Stimulated activated naive CD8-positive, alpha-beta T cell treated with anti-CD3 and anti-CD28 coated beads, Interleukin-15, Interleukin-2, amounts not matched to agents 100 ng/mL and 50 ng/mL, for 24 hours (primary cell): ENCODE data around the gene LRMDA.
"Not testable (repeated sequence)": the region's sequence is repeated elsewhere in the genome, so short reads cannot be mapped to it uniquely, and the experiment has no call there.

Experiments used
- H3K27ac Mint-ChIP-seq: one replicate; pipeline ENCODE4 v1.8.0; 2021; ENCODE audit warnings: mild to moderate bottlenecking, mixed read lengths
- H3K27me3 Mint-ChIP-seq: one replicate; pipeline ENCODE4 v1.8.0; 2021; ENCODE audit warnings: mixed read lengths
- H3K36me3 Mint-ChIP-seq: one replicate; pipeline ENCODE4 v1.8.0; 2021; ENCODE audit warnings: low read depth, mixed read lengths
- H3K4me1 Mint-ChIP-seq: one replicate; pipeline ENCODE4 v1.8.0; 2021; ENCODE audit warnings: low read depth, mixed read lengths
- H3K4me3 Mint-ChIP-seq: one replicate; pipeline ENCODE4 v1.8.0; 2021; ENCODE audit warnings: mild to moderate bottlenecking, mixed read lengths
- H3K9me3 Mint-ChIP-seq: one replicate; pipeline ENCODE4 v1.8.0; 2021; ENCODE audit warnings: mixed read lengths

The LRMDA gene

DNA sequence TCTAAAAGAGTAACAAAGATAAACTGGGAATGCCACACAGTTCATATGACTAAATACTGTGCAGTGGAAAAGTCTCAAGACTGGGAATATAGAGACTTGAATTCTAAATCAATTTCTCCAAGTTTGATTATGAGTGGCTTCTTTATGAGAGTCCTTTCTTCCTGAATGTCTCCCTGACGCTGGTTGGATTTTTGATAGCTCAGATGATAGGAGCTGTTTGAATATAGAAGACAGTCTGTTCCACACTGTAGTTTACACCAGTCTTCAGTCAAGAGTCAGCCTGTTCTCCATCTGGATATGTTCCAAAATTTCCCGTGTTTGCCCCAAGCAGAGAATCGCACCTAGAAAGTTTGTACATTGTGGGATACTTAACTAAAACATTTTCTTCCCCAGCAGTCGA lies 173.7 kb downstream of the LRMDA start:
- Mint-ChIP-seq H3K36me3 (no peaks in the 10 kb centered on the region), H3K27me3 (peaks cover 9% of the 10 kb centered on the region), H3K27ac (no peak overlapping the region), H3K4me3 (no peak overlapping the region), H3K4me1 (no peaks in the 10 kb centered on the region), H3K9me3 (no peaks in the 10 kb centered on the region)

DNA sequence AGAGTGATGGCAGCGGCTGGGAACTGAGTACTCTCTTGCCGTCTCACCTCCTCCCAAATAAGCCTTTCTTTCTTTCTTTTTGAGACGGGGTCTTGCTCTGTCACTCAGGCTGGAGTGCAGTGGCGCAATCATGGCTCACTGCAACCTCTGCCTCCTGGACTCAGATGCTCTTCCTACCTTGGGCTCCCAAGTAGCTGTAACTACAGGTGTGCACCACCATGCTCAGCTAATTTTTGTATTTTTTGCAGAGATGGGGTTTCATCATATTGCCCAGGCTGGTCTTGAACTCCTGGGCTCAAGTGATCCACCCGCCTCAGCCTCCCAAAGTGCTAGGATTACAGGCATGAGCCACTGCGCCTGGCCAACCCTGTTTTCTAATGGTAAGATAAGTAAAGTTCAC lies 174.4 kb downstream of the LRMDA start:
- not testable (repeated sequence) for H3K27ac Mint-ChIP-seq, H3K9me3 Mint-ChIP-seq, H3K36me3 Mint-ChIP-seq, H3K4me1 Mint-ChIP-seq, H3K27me3 Mint-ChIP-seq, H3K4me3 Mint-ChIP-seq

DNA sequence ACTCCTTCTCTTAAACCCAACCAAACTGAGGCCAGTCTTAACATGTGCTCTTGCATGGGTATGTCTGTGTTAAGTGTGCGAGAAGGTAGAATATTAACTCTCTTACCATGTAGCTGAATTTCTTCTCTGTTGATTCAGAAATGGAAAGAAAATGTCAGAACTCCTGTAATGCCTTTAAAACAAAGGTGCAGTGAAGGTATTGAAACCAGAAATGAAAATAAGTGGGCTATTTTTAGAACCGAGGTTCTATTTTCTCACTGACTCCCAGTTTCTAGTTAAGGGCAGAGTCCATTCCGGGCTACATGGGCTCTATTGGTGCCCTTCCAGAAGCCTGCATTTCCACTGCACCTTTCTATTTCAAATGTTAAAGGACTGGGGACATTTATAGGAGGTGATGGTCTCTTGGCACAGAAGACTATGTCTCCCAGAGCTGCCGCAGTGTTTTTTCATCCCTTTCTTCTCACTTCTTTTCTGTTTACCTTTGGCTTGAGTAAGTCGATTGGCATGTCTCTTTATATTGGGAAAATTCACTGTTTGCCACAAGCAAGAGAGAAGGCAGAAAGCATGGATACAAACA lies 174.9 kb downstream of the LRMDA start:
- H3K27ac Mint-ChIP-seq: no peak overlapping the region
- H3K9me3 Mint-ChIP-seq: no peaks in the 10 kb centered on the region
- H3K27me3 Mint-ChIP-seq: peaks cover 8% of the 10 kb centered on the region
- no peaks in the 10 kb centered on the region for H3K4me1 Mint-ChIP-seq
- H3K4me3 Mint-ChIP-seq: no peak overlapping the region
- no peaks in the 10 kb centered on the region for H3K36me3 Mint-ChIP-seq

DNA sequence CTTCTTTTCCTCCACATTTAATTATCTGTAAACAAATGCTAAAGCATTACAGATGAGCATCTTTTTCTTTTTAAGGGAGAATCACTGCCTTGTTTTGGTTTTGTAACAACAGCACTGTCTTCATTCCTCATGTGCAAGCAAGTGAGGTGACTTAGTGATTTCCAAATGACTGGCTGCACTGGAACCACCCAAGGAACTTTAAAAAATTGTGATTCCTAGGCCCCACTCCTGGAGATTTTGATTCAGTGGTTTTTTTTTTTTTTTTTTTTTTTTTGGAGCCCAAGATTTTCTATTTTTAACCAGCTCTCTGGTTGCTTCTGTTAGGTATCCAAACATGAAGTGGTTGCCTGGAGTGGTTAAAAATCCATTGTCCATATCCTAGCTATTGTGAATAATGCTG lies 176.2 kb downstream of the LRMDA start:
- H3K4me3 Mint-ChIP-seq: no peak overlapping the region
- no peaks in the 10 kb centered on the region for H3K36me3 Mint-ChIP-seq
- H3K27ac Mint-ChIP-seq: no peak overlapping the region
- H3K4me1 Mint-ChIP-seq: no peaks in the 10 kb centered on the region
- peaks cover 8% of the 10 kb centered on the region for H3K27me3 Mint-ChIP-seq
- no peaks in the 10 kb centered on the region for H3K9me3 Mint-ChIP-seq

DNA sequence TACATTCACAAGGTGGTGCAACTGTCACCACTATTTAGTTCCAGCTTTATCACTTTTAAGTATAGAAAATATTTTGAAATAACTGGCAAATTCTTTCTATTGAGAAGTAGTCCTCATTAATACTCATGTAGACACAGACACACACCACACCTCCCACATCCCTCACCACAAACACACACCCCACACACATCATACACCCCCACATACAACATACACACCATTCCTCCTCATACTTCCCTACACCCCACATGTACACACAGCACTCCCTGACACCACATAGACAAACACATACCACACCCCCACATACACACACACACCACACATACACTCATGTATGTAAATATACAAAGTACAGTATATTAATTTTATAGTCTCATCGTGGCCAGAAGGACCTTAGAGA lies 178.8 kb downstream of the LRMDA start:
- Mint-ChIP-seq H3K36me3 (no peaks in the 10 kb centered on the region), H3K4me1 (no peaks in the 10 kb centered on the region), H3K27ac (no peak overlapping the region), H3K4me3 (no peak overlapping the region), H3K27me3 (peaks cover 14% of the 10 kb centered on the region), H3K9me3 (no peaks in the 10 kb centered on the region)

DNA sequence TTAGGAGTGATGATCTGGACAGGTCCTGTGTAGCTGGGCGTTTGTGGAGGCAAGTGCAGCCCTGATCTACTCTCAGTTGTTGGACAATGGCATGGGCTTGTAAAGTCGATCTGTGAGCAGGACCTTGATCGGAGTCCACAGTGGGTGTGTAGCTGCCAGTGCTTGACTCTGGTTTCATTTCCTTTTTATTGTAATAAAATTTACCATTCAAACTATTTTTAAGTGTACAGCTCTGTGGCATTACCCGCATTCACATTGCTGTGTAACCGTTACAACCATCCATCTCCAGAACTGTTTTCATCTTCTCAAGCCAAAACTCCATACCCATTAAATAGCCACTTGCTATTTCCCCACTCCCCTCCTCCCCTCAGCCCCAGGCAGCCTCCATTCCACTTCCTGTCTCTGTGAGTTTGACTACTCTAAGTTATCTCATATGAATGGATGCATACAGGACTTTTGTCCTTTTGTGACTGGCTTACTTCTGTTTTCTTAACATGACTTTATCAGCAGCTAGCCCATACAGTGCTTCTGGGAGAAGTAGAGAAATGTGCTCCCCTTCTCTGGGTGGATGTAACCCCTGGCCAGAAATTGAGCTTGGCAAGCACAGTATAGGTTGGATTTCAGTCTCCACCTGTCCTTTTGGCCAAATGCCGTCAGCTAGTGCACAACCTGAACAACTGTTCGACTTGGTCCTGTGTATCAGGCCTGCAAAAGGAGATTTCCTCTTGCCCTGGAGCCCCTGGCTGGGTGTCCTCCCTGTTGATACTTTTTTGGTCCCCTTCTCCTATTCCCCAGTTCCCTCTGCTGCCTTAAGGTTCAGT lies 180.0 kb downstream of the LRMDA start:
- Mint-ChIP-seq H3K9me3 (no peaks in the 10 kb centered on the region), H3K4me3 (no peak overlapping the region), H3K4me1 (no peaks in the 10 kb centered on the region), H3K27me3 (peaks cover 14% of the 10 kb centered on the region), H3K36me3 (no peaks in the 10 kb centered on the region), H3K27ac (no peak overlapping the region)

DNA sequence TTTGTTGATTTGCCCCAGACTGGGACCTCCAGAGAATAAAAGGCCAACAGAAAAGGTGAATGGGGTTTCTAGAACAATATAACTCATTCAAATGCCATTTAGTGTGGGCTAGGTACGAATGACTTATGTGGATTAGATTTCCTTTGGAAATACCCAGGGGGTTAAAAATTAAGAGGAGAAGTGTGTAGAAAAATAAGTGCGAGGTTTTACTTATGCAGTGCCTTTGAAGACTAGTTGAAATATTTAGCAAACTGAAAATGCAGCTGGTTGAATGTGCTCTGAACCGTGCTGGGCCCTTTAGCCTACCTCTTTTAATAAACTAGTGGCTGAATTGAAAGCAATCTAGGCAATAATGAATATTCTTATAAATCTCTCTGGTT lies 180.6 kb downstream of the LRMDA start:
- H3K36me3 Mint-ChIP-seq: no peaks in the 10 kb centered on the region
- H3K27ac Mint-ChIP-seq: no peak overlapping the region
- peaks cover 14% of the 10 kb centered on the region for H3K27me3 Mint-ChIP-seq
- H3K4me3 Mint-ChIP-seq: no peak overlapping the region
- no peaks in the 10 kb centered on the region for H3K4me1 Mint-ChIP-seq
- H3K9me3 Mint-ChIP-seq: no peaks in the 10 kb centered on the region

DNA sequence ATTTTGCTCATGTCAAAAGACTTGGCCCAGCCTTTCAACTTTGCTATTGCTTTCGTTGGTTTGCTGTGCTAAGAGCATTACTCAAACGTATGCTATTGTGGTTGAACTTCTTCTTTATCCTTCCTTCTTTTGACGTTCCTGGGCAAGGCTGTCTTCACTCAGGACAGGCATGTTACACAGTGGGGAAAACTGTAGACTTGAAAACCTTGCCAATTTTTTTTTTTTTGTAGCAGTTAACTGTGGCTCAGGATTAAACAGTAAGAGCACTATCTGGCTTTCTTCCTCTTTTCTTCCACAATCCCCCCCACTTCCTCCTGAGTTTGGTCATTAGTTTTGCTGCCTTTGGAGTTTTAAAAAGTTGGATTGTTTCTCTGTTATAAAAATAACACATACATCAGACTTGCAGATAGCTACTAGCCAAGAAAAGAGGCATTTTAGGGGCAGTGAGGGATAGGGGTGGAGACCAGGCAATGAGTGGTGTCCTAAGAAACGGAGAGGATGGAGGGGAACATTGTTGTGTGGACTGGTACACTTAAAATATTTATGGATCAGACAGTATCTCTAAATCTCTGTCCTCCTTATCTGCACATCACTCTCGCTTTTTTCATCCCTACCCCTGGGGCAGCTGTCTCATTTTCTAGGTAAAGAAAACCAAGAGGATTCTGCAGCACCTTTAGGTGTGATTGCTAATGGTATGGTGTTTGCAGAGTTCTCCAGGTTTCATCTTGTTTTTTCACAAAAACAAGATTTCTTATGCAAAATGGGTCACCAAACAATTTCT lies 181.7 kb downstream of the LRMDA start:
- peaks cover 14% of the 10 kb centered on the region for H3K27me3 Mint-ChIP-seq
- no peak overlapping the region for H3K4me3 Mint-ChIP-seq
- H3K4me1 Mint-ChIP-seq: no peaks in the 10 kb centered on the region
- H3K9me3 Mint-ChIP-seq: no peaks in the 10 kb centered on the region
- H3K27ac Mint-ChIP-seq: no peak overlapping the region
- no peaks in the 10 kb centered on the region for H3K36me3 Mint-ChIP-seq

DNA sequence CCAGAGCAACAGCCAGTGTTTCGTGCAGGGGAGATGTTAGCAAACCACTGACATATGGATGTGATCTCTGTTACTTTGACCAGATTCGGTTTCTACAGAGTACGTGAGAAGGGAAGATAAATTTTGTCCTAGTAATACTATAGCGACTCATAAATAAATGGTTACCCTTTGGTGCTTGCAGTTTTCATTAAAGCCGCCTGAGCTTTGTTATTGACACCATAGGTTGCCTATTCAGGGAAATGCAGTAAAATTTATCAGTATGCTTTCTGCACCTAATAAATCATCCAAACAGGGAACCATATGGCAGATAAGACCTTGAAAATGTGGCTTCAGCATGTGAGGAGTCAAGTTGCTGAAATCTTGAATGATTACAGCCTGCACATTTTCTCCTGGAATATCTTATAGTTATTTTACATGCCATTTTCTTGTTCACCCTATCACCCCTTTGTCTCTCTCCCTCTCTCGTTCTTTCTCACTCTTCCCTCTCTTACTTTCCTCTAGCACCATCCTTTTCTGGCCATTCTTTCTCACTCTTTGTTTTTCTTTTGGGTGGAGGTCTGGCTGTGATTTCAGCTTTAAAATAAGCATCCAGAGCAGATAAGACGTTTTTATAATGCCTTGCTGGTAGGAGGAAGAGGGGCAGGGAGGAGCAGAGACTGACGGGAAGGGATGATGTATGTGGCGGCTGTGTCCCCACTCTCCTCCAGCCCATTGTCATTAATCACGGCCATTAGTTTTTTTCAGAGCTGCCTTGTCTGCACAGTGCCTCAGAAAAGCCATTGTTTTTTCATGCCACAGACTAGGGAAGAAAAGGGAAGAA lies 182.5 kb downstream of the LRMDA start:
- H3K36me3 Mint-ChIP-seq: no peaks in the 10 kb centered on the region
- H3K4me1 Mint-ChIP-seq: no peaks in the 10 kb centered on the region
- H3K4me3 Mint-ChIP-seq: no peak overlapping the region
- peaks cover 12% of the 10 kb centered on the region for H3K27me3 Mint-ChIP-seq
- no peaks in the 10 kb centered on the region for H3K9me3 Mint-ChIP-seq
- no peak overlapping the region for H3K27ac Mint-ChIP-seq

DNA sequence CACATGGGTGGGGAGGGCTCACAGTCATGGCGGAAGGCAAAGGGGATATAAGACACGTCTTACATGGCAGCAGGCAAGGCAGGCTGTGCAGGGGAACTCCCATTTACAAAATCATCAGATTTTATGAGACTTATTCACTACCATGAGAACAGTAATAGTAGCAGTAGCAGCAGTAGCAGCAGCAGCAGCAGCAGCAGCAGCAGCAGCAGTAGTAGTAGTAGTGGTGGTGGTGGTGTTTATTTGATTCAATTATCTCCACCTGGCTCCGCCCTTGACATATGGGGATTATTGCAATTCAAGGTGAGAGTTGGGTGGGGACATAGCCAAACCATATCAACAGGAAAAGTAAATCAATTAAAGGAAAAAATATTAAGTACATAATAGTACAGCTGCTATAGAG lies 184.7 kb downstream of the LRMDA start:
- H3K36me3 Mint-ChIP-seq: no peaks in the 10 kb centered on the region
- H3K27me3 Mint-ChIP-seq: peaks cover 7% of the 10 kb centered on the region

DNA sequence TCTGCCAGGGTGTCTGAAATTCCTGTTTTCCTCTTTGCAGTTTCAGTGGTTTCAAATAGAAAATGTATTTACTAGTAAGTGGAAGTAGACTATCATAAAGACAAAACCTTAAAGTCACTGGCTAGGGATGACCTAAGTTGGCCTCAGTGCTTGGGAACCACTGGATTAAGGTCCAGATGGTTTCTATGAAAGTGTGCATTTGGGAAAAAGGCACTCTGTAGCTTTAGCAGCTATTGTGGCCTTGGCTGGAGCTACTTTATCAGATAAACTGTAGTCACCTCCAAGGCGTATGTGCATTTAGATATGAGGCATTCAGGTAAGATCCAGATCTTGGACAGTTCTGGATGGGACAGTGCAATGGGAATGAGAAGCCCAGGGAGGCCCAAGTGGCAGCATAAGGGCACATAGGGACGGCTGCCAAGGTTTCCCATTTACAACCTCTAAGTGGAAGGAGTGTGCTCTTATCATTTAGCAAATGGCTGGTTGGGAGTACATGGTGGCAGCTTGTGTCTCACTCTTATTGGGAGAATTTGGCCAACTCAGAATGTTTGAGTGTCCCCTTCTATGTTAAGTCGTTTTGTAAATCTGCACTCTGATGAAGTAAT lies 185.6 kb downstream of the LRMDA start:
- Mint-ChIP-seq H3K9me3 (no peaks in the 10 kb centered on the region), H3K27ac (no peak overlapping the region), H3K36me3 (no peaks in the 10 kb centered on the region), H3K4me3 (no peak overlapping the region), H3K4me1 (no peaks in the 10 kb centered on the region), H3K27me3 (peaks cover 7% of the 10 kb centered on the region)

More for the DNA sequence above, 184.7 kb downstream of the LRMDA start:
- no peak overlapping the region for H3K27ac Mint-ChIP-seq
- no peak overlapping the region for H3K4me3 Mint-ChIP-seq
- no peaks in the 10 kb centered on the region for H3K4me1 Mint-ChIP-seq
- H3K9me3 Mint-ChIP-seq: no peaks in the 10 kb centered on the region

DNA sequence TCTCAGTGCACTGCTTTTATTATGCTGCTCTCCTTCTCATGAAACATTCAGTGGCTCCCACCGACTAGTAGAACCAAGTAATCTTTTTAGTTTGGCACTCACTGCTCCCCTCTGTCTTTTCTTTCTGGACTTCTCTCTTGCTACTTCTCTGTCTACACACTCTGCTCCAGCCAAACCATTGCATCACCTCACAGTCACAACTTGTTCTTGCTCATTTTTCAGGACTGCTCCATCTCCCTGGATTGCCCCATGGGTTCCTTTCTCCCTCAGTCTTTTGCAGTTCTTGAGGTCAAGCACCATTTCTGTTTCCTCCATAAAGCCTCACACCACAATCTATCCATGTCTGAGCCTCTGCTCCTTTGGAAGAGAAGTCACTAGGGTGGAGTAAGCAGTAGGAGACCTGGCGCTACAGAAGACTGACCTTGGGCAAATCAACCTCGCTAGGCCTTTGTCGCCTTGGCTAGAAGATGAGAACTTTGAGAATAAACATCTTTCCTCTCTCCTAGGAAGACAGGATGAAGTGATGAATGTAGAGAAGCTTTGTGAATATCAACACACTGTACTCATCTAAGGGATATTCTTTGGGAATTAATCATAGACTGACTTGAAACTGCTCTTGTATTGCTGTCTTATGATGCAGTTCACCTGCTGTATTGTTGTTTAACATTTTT lies 186.2 kb downstream of the LRMDA start:
- Mint-ChIP-seq H3K27me3 (peaks cover 7% of the 10 kb centered on the region), H3K27ac (no peak overlapping the region), H3K9me3 (no peaks in the 10 kb centered on the region)

DNA sequence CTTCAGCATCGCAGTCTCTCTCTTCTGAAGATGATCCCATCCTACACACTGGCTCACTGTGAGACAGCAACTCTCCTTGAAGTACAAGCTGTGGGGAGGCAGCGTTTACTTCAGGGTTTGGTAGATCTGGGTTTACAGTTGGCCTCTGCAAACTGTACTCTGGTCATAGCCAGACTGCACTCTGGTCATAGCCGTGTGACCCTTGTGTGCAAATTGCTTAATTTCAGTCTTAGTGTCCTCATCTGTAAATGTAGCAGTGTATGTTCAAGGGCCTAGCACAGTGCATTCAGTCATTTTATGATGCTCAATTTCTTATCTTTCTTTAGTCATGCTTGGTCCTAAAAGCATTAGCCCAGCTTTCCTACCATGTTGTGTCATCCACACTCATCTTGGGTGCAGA lies 188.2 kb downstream of the LRMDA start:
- Mint-ChIP-seq H3K27ac (no peak overlapping the region), H3K4me3 (no peak overlapping the region), H3K36me3 (no peaks in the 10 kb centered on the region), H3K27me3 (no peaks in the 10 kb centered on the region), H3K9me3 (no peaks in the 10 kb centered on the region), H3K4me1 (no peaks in the 10 kb centered on the region)

More for the DNA sequence above, 186.2 kb downstream of the LRMDA start:
- H3K4me1 Mint-ChIP-seq: no peaks in the 10 kb centered on the region
- H3K36me3 Mint-ChIP-seq: no peaks in the 10 kb centered on the region
- no peak overlapping the region for H3K4me3 Mint-ChIP-seq

DNA sequence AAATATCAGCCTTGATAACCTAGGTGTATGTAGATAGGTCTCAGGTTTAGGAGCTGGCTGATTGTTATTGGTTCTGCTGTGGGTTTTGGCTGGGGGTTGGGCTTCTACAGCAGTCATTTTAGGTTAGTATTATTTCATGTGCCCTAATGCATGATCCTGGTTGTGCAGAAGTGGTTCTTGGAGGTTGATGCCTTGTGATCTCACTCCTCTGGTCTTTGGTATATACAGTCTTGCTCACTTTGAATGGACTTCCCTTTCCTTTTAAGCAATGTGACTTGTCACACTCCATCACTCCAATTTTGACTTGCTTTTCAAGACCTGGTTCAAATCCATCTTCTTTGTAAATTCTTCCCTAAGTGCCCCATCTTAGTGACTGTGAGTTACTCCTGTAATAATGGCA lies 188.9 kb downstream of the LRMDA start:
- H3K27me3 Mint-ChIP-seq: no peaks in the 10 kb centered on the region
- H3K4me3 Mint-ChIP-seq: no peak overlapping the region
- H3K27ac Mint-ChIP-seq: no peak overlapping the region
- H3K36me3 Mint-ChIP-seq: no peaks in the 10 kb centered on the region
- no peaks in the 10 kb centered on the region for H3K4me1 Mint-ChIP-seq
- H3K9me3 Mint-ChIP-seq: no peaks in the 10 kb centered on the region
